Tibial artery (tissue), 4 donors: ENCODE measurements around the gene TARBP2.

Experiments
- DNase-seq, 2 donors: peaks; one replicate each; pipeline ENCODE4 v3.0.0-alpha.2; 2019
- H3K27ac ChIP-seq, 2 donors: fragments of 200-600 bp; sonication (generic) in 1 of 2; 1 replicate in 1 of 2; 2 replicates in 1 of 2; pipeline ENCODE4 v1.5.1; 2018 to 2019; ENCODE audit warnings: mild to moderate bottlenecking in 1 of 2
- H3K27me3 ChIP-seq, 2 donors: fragments of 200-600 bp; sonication (generic) in 1 of 2; one replicate each; pipeline versions ENCODE4 v1.5.1 to v1.6.0; 2016 to 2019
- H3K36me3 ChIP-seq, 3 donors: fragments of 200-600 bp; sonication (generic) in 2 of 3; one replicate each; pipeline ENCODE4 v1.5.1; 2016 to 2019; ENCODE audit warnings: mild to moderate bottlenecking in 2 of 3
- H3K4me1 ChIP-seq, 4 donors: fragments of 200-600 bp; sonication (generic) in 2 of 4; 1 replicate in 3 of 4; 2 replicates in 1 of 4; pipeline ENCODE4 v1.5.1; 2016 to 2019
- H3K4me3 ChIP-seq, 2 donors: fragments of 200-600 bp; sonication (generic) in 1 of 2; 1 replicate in 1 of 2; 2 replicates in 1 of 2; pipeline ENCODE4 v1.5.1; 2018 to 2019; ENCODE audit warnings: mild to moderate bottlenecking in 2 of 2
- H3K9me3 ChIP-seq, 3 donors: fragments of 200-600 bp; sonication (generic) in 1 of 3; one replicate each; pipeline ENCODE4 v1.5.1; 2016 to 2019
- CTCF ChIP-seq, 2 experiments: fragments of 200-600 bp in 1 of 2; fragments of 450-650 bp in 1 of 2; IDR thresholded peaks; one replicate each; pipeline ENCODE4 v1.5.1; 2017 to 2019; ENCODE audit warnings: antibody characterized with exemption in 2 of 2, mild to moderate bottlenecking in 1 of 2, moderate library complexity in 1 of 2
- intact Hi-C: fragments of 100-400 bp; cut with DNase I; formaldehyde crosslinking; loops from one replicate; pipeline ENCODE4 v1.15.0; 2023; ENCODE audit warnings: low total_unique reads

TARBP2 gene

GRCh38 chr12:53530061-53530460 is 29.0 kb downstream of the TARBP2 start:
- H3K4me1 ChIP-seq, result no peaks in the 10 kb centered on the region
- H3K27me3 ChIP-seq, result no peaks in the 10 kb centered on the region
- TF ChIP-seq CTCF (IDR thresholded peaks at IDR 0.05), result no peak
- no peak for DNase-seq
- no peak overlapping the region for H3K27ac ChIP-seq
- H3K9me3 ChIP-seq, result no peaks in the 10 kb centered on the region
- H3K4me3 ChIP-seq, result no peak overlapping the region
- H3K36me3 ChIP-seq, result peaks cover 80 to 99% (median 83%) of the 10 kb centered on the region in 3 donors
- intact Hi-C loops, result no loop called here

- DNase-seq, result no peak
- Histone ChIP-seq H3K4me3 (no peak overlapping the region), H3K36me3 (peaks cover 82 to 99% (median 83%) of the 10 kb centered on the region in 3 donors), H3K9me3 (no peaks in the 10 kb centered on the region), H3K27me3 (no peaks in the 10 kb centered on the region), H3K4me1 (no peaks in the 10 kb centered on the region), H3K27ac (no peak overlapping the region)
- intact Hi-C loops, result no loop called here
- TF ChIP-seq CTCF (IDR thresholded peaks at IDR 0.05), result no peak
These were observed 29.8 kb downstream of the TARBP2 start for GRCh38 chr12:53530920-53531319.

- no peak for DNase-seq
- H3K4me3 ChIP-seq, result no peak overlapping the region
- intact Hi-C loops, result no loop called here
- TF ChIP-seq CTCF (IDR thresholded peaks at IDR 0.05), result no peak
- H3K27ac ChIP-seq, result no peak overlapping the region
- no peaks in the 10 kb centered on the region for H3K27me3 ChIP-seq
- H3K9me3 ChIP-seq, result no peaks in the 10 kb centered on the region
- H3K36me3 ChIP-seq, result peaks cover 84 to 99% (median 87%) of the 10 kb centered on the region in 3 donors
- H3K4me1 ChIP-seq, result no peaks in the 10 kb centered on the region
These were observed 30.9 kb downstream of the TARBP2 start for GRCh38 chr12:53532021-53532420.

- peaks cover 83 to 99% (median 88%) of the 10 kb centered on the region in 3 donors for H3K36me3 ChIP-seq
- no peaks in the 10 kb centered on the region for H3K9me3 ChIP-seq
- DNase-seq, result no peak
These were observed 31.7 kb downstream of the TARBP2 start for GRCh38 chr12:53532524-53533445.

GRCh38 chr12:53533471-53533870 is 32.4 kb downstream of the TARBP2 start:
- TF ChIP-seq CTCF (IDR thresholded peaks at IDR 0.05), result no peak
- no peaks in the 10 kb centered on the region for H3K4me1 ChIP-seq
- intact Hi-C loops, result no loop called here
- no peak for DNase-seq
- peaks cover 78 to 96% (median 92%) of the 10 kb centered on the region in 3 donors for H3K36me3 ChIP-seq
- H3K9me3 ChIP-seq, result no peaks in the 10 kb centered on the region
- no peak overlapping the region for H3K4me3 ChIP-seq
- H3K27me3 ChIP-seq, result no peaks in the 10 kb centered on the region
- no peak overlapping the region for H3K27ac ChIP-seq

More at GRCh38 chr12:53532524-53533445, 31.7 kb downstream of the TARBP2 start:
- no peak overlapping the region for H3K4me3 ChIP-seq
- no peak for TF ChIP-seq CTCF (IDR thresholded peaks at IDR 0.05)
- H3K4me1 ChIP-seq, result no peaks in the 10 kb centered on the region
- no peaks in the 10 kb centered on the region for H3K27me3 ChIP-seq
- no peak overlapping the region for H3K27ac ChIP-seq
- intact Hi-C loops, result no loop called here
